K562 (cell line): ENCODE data around the gene JPT1. TPM values are rescaled to one million over a fixed set of nuclear protein-coding genes. Genes with fewer than 3 reads are reported as not detected.
A peak's percentile ranks its signal among the peaks of the same experiment; 100 is the strongest.

ENCODE experiments used
- CEBPZ ChIP-seq: fragments of 150-350 bp; IDR thresholded peaks from 2 replicates; pipeline ENCODE4 v1.6.1; 2014; ENCODE audit warnings: low read depth, mild to moderate bottlenecking, low read length, borderline replicate concordance
- CHCHD3 ChIP-seq: fragments of 250-450 bp; sonication (Bioruptor Pico); IDR thresholded peaks from 2 replicates; pipeline ENCODE4 v2.1.2; 2022; ENCODE audit warnings: mild to moderate bottlenecking
- ELF2 ChIP-seq: fragments of 250-450 bp; sonication (Bioruptor Pico); IDR thresholded peaks from 2 replicates; pipeline ENCODE4 v1.5.0; 2021; ENCODE audit warnings: mild to moderate bottlenecking
- HMG20A ChIP-seq: fragments of 450-650 bp; formaldehyde crosslinking; conservative IDR thresholded peaks from 2 replicates; pipeline ENCODE4 v1.4.0; 2020; ENCODE audit warnings: mild to moderate bottlenecking, mixed read lengths
- IRF9 ChIP-seq: fragments of 450-650 bp; IDR thresholded peaks from 2 replicates; pipeline ENCODE4 v1.6.1; 2016; ENCODE audit warnings: missing biosample characterization, missing genetic modification characterization
- KDM1A ChIP-seq, 2 experiments: fragments of 450-650 bp; IDR thresholded peaks; 2 replicates each; pipeline ENCODE4 v1.6.1; 2016; ENCODE audit warnings: mild to moderate bottlenecking in 2 of 2
- PHF21A ChIP-seq: fragments of 450-650 bp; IDR thresholded peaks from 2 replicates; pipeline ENCODE4 v1.6.1; 2017; ENCODE audit warnings: low read depth, borderline replicate concordance
- RAD21 ChIP-seq, 2 experiments: fragments of 250-450 bp in 1 of 2; fragments of 450-650 bp in 1 of 2; sonication (Bioruptor Pico) in 1 of 2; formaldehyde crosslinking in 1 of 2; IDR thresholded peaks in 1 of 2; conservative IDR thresholded peaks in 1 of 2; 2 replicates each; pipeline versions ENCODE4 v1.4.0 to v1.8.0; 2020 to 2022; ENCODE audit warnings: mild to moderate bottlenecking in 2 of 2, moderate library complexity in 1 of 2
- SMAD3 ChIP-seq: fragments of 450-650 bp; formaldehyde crosslinking; conservative IDR thresholded peaks from 2 replicates; pipeline ENCODE4 v1.4.0; 2020; ENCODE audit warnings: mild to moderate bottlenecking
- SMARCB1 ChIP-seq: IDR thresholded peaks from 2 replicates; pipeline ENCODE4 v1.6.1; 2011; ENCODE audit warnings: improper control_type of control experiment, low read depth; ENCODE audit not compliant: insufficient read length
- SMC3 ChIP-seq: conservative IDR thresholded peaks from 2 replicates; pipeline ENCODE4 v1.6.1; 2011; ENCODE audit warnings: low read depth, low read length, improper control_type of control experiment; ENCODE audit not compliant: insufficient read depth
- STAT5A ChIP-seq: IDR thresholded peaks from 2 replicates; pipeline ENCODE4 v1.6.1; 2012; ENCODE audit warnings: low read length, inconsistent platforms, borderline replicate concordance
- TFAP4 ChIP-seq: sonication (generic); formaldehyde crosslinking; IDR thresholded peaks from 2 replicates; pipeline ENCODE4 v1.8.0; 2022; ENCODE audit warnings: missing genetic modification reagents, mild to moderate bottlenecking, moderate library complexity, borderline replicate concordance
- ZC3H8 ChIP-seq: fragments of 450-650 bp; IDR thresholded peaks from 2 replicates; pipeline ENCODE4 v1.6.1; 2017
- ZNF12 ChIP-seq: sonication (generic); formaldehyde crosslinking; IDR thresholded peaks from 2 replicates; pipeline ENCODE4 v1.4.0; 2020; ENCODE audit warnings: mild to moderate bottlenecking, missing genetic modification reagents
- ZNF133 ChIP-seq: fragments of 250-450 bp; sonication (Bioruptor Pico); IDR thresholded peaks from 2 replicates; pipeline ENCODE4 v1.4.0; 2020; ENCODE audit warnings: mild to moderate bottlenecking
- ZNF224 ChIP-seq: sonication (generic); formaldehyde crosslinking; IDR thresholded peaks from 2 replicates; pipeline ENCODE4 v1.8.0; 2022; ENCODE audit warnings: mild to moderate bottlenecking, missing genetic modification reagents
- polyA plus RNA-seq, 8 experiments: library from polyadenylated mRNA; depleted of rRNA in 4 of 8; stranded (reverse) in 5 of 8; unstranded in 3 of 8; fragments of >200 nt; fragmentation: Nextera tagmentation in 2 of 8; fragmentation: Illumina TruSeq in 1 of 8; extraction: Ambion mirVana in 2 of 8; extraction: Trizol in 1 of 8; gene quantifications; 2 replicates each; pipeline versions ENCODE4 v1.2.1 to v1.2.3, GENCODE V29; 2011 to 2014; ENCODE audit warnings: inconsistent platforms in 1 of 8, missing spikeins in 1 of 8
- total RNA-seq, 7 experiments: library from RNA; depleted of rRNA in 6 of 7; stranded (reverse); fragments of >200 nt in 6 of 7; fragmentation: Illumina TruSeq in 2 of 7; extraction: Trizol in 2 of 7; gene quantifications; 2 replicates each; pipeline versions ENCODE4 v1.2.1 to v1.2.3, GENCODE V29; 2011 to 2021; ENCODE audit warnings: low replicate concordance in 1 of 7
- TF ChIP-seq, protein P1 (sequence below), 2 experiments: IDR thresholded peaks; 2 replicates each; pipeline ENCODE4 v1.6.1; 2012; ENCODE audit warnings: improper control_type of control experiment in 2 of 2, low read depth in 2 of 2, low read length in 2 of 2, borderline replicate concordance in 1 of 2

JPT1 gene
- total and polyA plus RNA-seq, 9 of the 15 experiments (the other 6 are each of a cell fraction or from before 2014, with no cell fraction given): 56.7 to 292 (median 144) TPM

GRCh38 chr17:75131278-75132017 lies 22.9 kb downstream of the JPT1 start, which contains the start of gene NT5C (continued):
- TF ChIP-seq RAD21 (CRISPR knock-in tag; conservative IDR thresholded peaks at IDR 0.05 in 1 of 2, IDR thresholded peaks at IDR 0.05 in 1 of 2) (peak; percentile 70 to 72), ZNF12 (no peak), ELF2 (CRISPR knock-in tag) (peak; percentile 80), ZNF133 (CRISPR knock-in tag) (no peak), SMC3 (peak; percentile 27), SMARCB1 (no peak), HMG20A (CRISPR knock-in tag) (no peak), SMAD3 (CRISPR knock-in tag) (0 out of 2 replicates have a peak, but pooled peaks have one; percentile 3), STAT5A (no peak), CEBPZ (no peak), TFAP4 (CRISPR knock-in tag) (no peak), ZC3H8 (no peak), IRF9 (no peak), KDM1A (IDR thresholded peaks at IDR 0.05) (no peak), CHCHD3 (CRISPR knock-in tag) (no peak), ZNF224 (CRISPR knock-in tag) (no peak; the same call in 1 of the 2 replicates), PHF21A (no peak)
- TF ChIP-seq, protein P1, sequence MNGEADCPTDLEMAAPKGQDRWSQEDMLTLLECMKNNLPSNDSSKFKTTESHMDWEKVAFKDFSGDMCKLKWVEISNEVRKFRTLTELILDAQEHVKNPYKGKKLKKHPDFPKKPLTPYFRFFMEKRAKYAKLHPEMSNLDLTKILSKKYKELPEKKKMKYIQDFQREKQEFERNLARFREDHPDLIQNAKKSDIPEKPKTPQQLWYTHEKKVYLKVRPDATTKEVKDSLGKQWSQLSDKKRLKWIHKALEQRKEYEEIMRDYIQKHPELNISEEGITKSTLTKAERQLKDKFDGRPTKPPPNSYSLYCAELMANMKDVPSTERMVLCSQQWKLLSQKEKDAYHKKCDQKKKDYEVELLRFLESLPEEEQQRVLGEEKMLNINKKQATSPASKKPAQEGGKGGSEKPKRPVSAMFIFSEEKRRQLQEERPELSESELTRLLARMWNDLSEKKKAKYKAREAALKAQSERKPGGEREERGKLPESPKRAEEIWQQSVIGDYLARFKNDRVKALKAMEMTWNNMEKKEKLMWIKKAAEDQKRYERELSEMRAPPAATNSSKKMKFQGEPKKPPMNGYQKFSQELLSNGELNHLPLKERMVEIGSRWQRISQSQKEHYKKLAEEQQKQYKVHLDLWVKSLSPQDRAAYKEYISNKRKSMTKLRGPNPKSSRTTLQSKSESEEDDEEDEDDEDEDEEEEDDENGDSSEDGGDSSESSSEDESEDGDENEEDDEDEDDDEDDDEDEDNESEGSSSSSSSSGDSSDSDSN (IDR thresholded peaks at IDR 0.05; ENCODE audit: borderline replicate concordance in 1 of 2, low read depth in 2 of 2, low read length in 2 of 2): 0 out of 4 replicates have a peak, but pooled peaks of 1 of the 2 experiments have one; percentile 52
